ENCODE measurements around the gene LRP1B.

LRP1B gene

DNA sequence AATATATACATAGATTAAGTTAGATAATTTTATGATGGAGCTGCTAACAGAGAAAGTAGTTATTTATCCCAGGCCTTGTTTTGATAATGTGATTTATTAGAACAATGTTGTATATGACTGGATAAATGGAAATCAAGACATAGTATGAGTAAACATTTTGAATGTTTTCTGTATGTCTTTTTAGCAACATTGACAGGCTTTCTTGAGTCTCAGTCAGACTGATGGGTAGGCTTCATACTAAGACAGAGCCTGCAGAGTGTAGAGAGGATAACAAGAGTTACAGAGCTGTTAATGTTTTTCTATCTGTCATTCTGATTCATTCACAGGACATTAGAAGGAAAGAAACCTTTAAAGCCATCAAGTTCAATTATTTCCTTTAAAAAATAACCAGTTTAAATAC is 478.5 kb downstream of the LRP1B start:
- DNase-seq (ENCODE audit: low spot score) = no peak
- no peak for TF ChIP-seq CTCF (IDR thresholded peaks at IDR 0.05; ENCODE audit: extremely low read depth, missing control alignments)

- DNase-seq (ENCODE audit: low spot score) = no peak
- TF ChIP-seq CTCF (IDR thresholded peaks at IDR 0.05; ENCODE audit: extremely low read depth, missing control alignments) = no peak
Measured at GRCh38 chr2:141647353-141647752, 483.5 kb downstream of the LRP1B start.

DNA sequence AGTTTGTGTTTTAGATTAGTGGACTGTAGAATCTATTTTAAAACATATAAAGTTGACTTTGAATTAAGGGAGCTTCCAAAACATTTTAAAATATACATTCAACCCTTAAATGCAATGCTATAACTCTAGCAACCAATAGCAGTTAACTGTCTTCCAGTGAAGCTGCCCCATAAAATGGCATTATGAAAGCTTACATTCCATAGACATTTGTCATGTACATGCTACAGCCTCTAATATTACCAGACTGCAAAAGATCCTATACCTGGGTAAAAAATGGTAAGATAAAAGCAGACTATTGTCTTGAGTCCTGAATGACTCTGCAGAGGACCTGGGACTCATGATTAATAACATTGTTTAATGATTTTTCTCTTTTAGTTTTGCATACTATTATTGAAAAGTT is 489.4 kb downstream of the LRP1B start:
- TF ChIP-seq CTCF (IDR thresholded peaks at IDR 0.05; ENCODE audit: extremely low read depth, missing control alignments) = no peak
- no peak for DNase-seq (ENCODE audit: low spot score)

DNA sequence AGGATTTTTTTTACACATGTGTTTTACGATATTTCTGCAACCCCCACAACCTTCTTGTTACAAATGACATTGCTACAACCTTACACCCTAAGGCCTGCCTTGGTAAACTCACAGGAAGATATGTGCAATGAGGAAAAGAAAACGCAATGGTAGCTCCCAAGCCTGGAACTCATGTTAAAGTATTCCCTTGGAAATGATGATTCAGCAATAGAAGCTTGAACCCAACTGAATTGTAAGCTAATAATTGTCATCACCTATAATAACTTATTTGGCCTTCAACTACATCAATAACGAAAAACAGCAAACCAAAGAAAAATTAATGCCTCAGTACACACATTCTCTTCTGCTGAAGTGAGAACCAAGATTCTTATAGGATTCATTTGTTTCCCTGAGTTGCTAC is 491.0 kb downstream of the LRP1B start:
- no peak for TF ChIP-seq CTCF (IDR thresholded peaks at IDR 0.05; ENCODE audit: extremely low read depth, missing control alignments)
- DNase-seq (ENCODE audit: low spot score) = no peak

GRCh38 chr2:141633132-141633531 is 497.7 kb downstream of the LRP1B start:
- TF ChIP-seq CTCF (IDR thresholded peaks at IDR 0.05; ENCODE audit: extremely low read depth, missing control alignments) = no peak
- no peak for DNase-seq (ENCODE audit: low spot score)

DNA sequence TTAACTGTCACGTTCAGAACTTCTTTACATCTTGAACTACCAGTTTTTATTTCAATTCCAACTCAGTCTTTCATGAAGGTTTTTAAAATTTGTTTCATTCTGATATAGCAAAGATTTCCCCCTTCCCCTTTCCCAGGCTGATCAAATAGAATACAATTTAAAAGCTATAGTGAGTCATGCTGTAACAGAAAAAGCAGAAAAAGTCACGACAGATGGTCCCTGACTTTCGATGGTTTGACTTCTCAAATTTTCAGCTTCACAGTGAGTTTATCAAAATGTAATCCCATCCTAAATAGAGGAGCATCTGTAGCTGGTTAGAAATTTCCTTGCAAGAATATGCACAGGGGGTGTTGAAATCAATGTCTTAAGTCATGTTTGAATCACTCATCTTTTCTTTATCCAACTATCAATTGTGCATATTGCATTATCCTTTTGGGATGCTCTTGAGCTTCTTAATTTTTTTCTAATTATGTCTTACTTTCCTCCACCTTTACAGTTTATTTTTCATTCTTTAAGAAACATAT is 500.3 kb downstream of the LRP1B start:
- DNase-seq (ENCODE audit: low spot score) = no peak
- no peak for TF ChIP-seq CTCF (IDR thresholded peaks at IDR 0.05; ENCODE audit: extremely low read depth, missing control alignments)

DNA sequence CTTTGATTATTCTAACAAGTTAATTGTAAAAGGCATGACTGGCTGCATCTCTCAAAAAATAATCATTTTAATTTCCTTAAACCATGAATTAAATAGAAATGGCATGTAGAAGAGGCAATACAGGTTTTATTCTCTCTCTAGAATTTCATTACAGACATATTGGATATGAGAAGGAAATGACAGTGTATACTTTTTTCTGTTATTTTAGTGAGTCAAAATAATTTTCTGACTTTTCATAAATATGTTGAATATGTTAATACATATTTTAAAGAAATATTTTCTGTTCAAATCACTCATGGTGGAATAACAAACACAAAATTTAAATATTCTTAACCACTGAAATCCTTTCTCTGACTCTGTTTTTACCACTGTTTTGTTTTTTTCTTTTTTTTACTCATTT is 510.4 kb downstream of the LRP1B start:
- DNase-seq (ENCODE audit: low spot score) = no peak
- no peak for TF ChIP-seq CTCF (IDR thresholded peaks at IDR 0.05; ENCODE audit: extremely low read depth, missing control alignments)

All from GM20000 (cell line).